ENCODE data around the gene ANAPC10.
"Not testable (repeated sequence)": the region's sequence is repeated elsewhere in the genome, so short reads cannot be mapped to it uniquely, and the experiment has no call there.

The ANAPC10 gene, protein sequence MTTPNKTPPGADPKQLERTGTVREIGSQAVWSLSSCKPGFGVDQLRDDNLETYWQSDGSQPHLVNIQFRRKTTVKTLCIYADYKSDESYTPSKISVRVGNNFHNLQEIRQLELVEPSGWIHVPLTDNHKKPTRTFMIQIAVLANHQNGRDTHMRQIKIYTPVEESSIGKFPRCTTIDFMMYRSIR

DNA sequence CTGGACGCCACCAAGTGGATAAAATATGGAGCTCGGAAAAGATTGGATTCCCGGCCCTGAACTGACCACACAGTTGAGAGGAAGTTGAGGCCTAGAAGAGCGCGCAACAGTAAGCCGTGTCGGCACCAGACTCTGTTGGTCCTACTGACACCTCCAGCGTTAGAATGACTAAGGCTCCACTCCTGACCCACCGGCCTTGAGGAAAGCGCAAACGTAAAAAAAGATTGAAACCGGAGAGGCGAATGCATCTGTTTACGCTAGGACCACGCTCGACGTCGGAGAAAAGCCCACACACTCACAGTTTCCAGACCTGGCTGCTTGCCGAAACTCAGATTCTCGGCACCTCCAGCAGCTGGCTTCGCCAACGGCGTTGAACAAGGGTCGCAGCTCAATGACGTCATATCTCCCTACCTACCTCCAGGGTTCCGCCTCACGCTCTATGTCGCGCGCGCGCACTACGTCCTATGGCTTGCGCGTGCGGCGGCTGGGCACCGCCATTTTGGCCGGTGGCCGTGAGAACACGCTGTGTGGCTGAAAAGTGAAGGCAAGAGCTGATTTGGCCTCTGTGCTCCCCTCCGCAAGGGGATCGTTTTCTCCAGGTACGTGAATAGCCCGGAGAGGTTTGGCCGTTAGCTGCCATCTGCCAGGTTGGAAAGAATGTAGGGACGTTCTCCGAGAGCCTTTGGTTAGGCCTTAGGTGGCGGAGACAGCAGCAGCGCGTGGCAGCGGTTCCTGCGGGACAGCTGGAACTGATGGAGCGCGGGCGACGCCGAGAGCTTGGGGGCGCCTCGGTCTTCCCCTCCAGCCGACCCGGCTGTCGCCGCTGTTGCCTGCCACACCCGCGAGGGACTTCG lies at the start of gene ANAPC10, which contains the start of gene ABCE1:
Gene ANAPC10 (minus strand): TSS at position 376 of the 854 bp plus-strand sequence. CDS start 2,097 bp downstream, outside the sequence.
Gene ABCE1 (plus strand): TSS at position 491 of the 854 bp plus-strand sequence. CDS start 6,102 bp downstream, outside the sequence.
- DNase-seq (ENCODE audit: low read depth in 2 of 2) = peak; percentile 96

DNA sequence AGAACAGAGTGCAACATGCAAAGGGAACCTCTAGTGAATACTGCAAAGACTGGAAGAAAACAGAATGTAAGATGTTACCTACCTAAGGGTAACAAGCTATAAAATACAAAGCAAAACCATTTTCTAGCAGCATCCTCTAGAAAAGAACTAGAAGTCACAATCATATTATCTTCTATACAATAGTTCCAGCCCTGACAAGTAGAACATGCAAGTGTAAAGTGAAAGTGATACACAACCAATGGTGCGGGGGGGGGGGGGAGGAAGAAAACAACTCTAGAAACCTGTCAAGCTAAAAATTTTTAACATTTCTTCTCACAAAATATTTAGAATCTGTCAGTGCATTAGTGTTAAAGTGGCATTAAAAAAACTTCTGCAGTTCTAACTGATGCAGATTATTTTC lies 38.2 kb upstream of the ANAPC10 start:
- not testable (repeated sequence) for DNase-seq (ENCODE audit: low read depth in 2 of 2)

GRCh38 chr4:145132511-145133098 lies 34.6 kb upstream of the ANAPC10 start:
- DNase-seq (ENCODE audit: low read depth in 2 of 2) = no peak

DNA sequence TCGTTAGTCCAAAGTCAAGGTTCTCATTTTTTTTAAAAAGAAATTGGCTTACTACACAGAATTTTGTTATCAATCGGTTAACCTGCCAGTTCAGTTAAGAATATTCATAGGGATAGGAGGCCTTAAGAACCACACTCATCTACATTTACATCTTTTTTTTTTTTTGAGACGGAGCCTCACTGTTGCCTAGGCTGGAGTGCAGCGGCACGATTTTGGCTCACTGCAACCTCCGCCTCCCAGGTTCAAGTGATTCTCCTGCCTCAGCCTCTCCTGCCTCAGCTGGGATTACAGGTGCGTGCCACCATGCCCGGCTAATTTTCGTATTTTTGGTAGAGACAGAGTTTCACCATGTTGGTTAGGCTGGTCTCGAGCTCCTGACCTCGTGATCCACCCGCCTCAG lies 33.9 kb upstream of the ANAPC10 start:
- no peak for DNase-seq (ENCODE audit: low read depth in 2 of 2)

DNA sequence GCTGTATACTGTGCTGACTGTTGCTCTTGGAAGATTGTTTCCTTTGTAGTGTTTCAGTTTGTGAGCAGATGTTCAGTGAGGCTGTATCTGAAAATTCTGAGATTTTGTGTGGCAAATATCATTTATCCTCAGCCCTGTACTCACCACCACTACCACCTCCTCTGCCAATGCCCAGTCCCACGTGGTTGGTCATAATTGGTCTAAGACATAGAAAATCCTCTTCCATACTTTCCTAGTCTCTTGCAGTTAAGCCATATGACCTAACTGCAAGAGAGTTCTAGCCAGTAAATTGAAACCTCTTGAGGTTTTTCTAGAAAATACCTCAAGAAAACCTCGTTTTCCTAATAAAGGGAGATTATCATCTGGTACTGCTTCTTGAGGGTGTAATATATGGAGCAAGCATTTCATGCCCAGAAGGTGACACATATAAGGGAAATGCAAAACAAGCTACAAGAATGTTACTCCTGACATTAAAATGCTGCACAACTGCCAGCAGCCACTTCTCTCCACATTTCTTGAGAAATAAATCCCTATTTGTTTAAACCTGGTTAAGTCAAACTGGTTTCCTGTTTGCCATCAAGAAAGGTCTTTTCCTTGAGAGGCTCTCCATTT lies 32.9 kb upstream of the ANAPC10 start:
- no peak for DNase-seq (ENCODE audit: low read depth in 2 of 2)

- DNase-seq (ENCODE audit: low read depth in 2 of 2) = no peak
Measured at GRCh38 chr4:145130130-145130529, 32.1 kb upstream of the ANAPC10 start.

DNA sequence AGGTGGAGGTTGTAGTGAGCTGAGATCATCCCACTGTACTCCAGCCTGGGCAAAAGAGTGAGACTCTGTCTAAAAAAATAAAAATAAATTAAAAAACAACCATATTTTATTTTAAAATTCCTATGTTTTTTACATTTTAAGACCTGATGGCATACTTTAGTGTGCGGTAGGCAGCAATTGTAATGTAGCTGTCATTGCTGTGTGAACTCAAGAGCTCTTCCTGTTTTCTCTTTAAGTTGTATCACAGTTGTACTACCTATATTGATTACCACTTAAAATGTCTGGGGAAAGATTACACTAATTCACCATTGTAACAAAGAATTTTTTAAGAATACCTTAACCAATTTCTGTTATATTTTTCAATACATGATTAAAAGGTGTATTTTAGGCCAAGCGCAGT lies 27.4 kb upstream of the ANAPC10 start:
- DNase-seq (ENCODE audit: low read depth in 2 of 2) = no peak

- DNase-seq (ENCODE audit: low read depth in 2 of 2) = no peak
Measured at GRCh38 chr4:145108128-145108527, 10.1 kb upstream of the ANAPC10 start.

DNA sequence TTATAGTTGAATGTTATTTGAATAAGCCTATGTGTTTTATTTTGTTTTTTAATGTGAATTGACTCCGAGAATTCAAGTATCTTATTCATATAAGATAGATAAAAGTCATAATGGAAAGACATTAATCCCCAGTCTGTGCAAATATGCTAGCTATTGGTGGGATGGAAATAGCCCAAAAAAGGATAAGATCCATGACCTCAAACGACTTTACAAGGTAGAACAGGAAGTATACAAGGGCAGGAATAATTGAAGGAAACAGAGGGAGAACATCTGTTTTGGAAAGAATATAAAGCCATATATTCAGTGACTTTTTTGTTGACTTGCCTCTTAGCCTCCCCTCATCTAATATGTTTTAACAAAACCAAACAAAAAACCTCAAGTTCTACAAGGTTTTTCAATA lies 9.1 kb upstream of the ANAPC10 start:
- DNase-seq (ENCODE audit: low read depth in 2 of 2) = no peak

GRCh38 chr4:145103496-145103895 lies 5.5 kb upstream of the ANAPC10 start:
- DNase-seq (ENCODE audit: low read depth in 2 of 2) = no peak

GRCh38 chr4:145102619-145103018 lies 4.6 kb upstream of the ANAPC10 start:
- DNase-seq (ENCODE audit: low read depth in 2 of 2) = no peak

DNA sequence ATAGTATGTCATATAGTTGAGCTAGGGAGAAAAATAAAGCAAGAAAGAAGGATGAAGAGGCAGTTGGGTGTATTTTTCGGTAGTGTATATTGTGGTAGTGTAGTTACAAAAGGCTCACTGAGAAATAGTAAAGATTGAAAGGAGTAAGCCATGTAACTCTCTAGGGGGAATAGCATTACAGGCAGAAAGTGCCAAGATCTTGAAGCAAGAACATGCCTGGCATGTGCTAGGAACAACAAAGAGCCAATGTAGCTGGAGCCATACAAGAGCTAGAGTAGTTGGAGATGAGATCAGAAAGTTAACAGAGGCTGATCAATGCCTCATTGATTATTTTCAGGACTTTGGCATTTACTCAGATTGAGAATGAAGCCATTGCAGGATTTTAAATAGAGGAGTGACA lies 3.1 kb upstream of the ANAPC10 start:
- no peak for DNase-seq (ENCODE audit: low read depth in 2 of 2)

DNA sequence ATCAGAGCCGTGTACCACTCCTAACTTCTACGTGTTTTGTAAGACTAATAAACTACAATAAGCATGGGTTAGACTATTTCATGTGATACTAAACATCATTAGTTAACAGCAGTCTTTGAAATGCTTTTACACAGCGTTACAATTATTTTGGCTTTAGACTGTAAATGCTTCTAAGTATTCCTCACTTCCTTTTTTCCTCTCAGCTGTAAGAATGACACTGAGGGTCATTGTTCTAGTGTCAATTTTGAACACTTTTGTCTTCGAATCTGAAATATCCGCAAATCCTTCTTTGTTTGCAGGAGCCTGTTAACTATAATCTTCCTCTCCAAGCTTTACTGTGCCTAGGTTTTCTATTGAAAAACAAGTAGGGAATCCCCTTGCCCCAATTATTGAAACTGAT lies 1.7 kb upstream of the ANAPC10 start:
- DNase-seq (ENCODE audit: low read depth in 2 of 2) = no peak

GRCh38 chr4:145098675-145099037 lies 660 bp upstream of the ANAPC10 start:
- peak; percentile 27 to 46 for DNase-seq (ENCODE audit: low read depth in 2 of 2)

DNA sequence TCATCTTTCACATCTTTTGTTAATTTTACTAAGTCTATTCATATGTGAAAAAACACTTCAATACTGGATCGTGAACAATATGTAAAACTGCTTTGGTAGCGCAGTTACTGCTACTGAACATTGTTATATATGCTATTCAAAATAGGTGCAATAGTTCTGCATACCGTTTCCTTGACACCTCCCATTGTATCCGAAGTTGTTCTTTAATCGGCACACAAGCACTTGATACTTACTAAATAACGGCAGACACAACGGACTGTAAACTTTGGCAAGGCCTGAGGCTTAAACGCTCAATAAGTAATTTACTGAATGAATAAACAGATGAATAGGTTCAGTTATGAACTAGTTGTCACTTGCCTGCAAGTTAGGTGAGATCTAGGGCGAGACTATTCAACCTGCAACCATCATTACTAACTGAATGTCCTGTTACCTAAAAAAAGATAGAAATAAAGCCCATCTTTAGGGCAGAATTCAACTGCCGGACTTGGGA lies 620 bp downstream of the ANAPC10 start:
- no peak for DNase-seq (ENCODE audit: low read depth in 2 of 2)

- DNase-seq (ENCODE audit: low read depth in 2 of 2) = no peak
Measured at GRCh38 chr4:145093638-145094037, 4.4 kb downstream of the ANAPC10 start.

- DNase-seq (ENCODE audit: low read depth in 2 of 2) = no peak
Measured at GRCh38 chr4:145090380-145090779, 7.6 kb downstream of the ANAPC10 start.

- DNase-seq (ENCODE audit: low read depth in 2 of 2) = no peak
Measured at GRCh38 chr4:145083891-145084605, 13.9 kb downstream of the ANAPC10 start.

GRCh38 chr4:145081756-145082155 lies 16.2 kb downstream of the ANAPC10 start:
- DNase-seq (ENCODE audit: low read depth in 2 of 2) = no peak

DNA sequence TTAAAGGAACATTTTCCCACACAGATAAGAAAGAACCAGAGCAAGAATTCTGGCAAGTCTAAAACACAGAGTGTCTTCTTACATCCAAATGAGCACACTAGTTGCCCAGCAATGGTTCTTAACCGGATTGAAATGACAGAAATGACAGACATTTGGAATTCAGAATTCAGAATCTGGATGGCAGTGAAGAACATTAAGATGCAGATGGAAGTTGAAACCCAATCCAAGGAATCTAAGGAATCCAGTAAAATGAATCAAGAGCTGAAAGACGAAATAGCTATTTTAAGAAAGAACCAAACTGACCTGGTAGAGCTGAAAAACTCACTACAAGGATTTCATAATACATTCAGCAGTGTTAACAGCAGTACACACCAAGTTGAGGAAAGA lies 21.5 kb downstream of the ANAPC10 start:
- no peak for DNase-seq (ENCODE audit: low read depth in 2 of 2)

- DNase-seq (ENCODE audit: low read depth in 2 of 2) = no peak
Measured at GRCh38 chr4:145075742-145076468, 22.1 kb downstream of the ANAPC10 start.
